Activated CD4-positive, CD25-positive, alpha-beta regulatory T cell treated with anti-CD3 and anti-CD28 coated beads, Interleukin-2, amount 50 U/mL, for 72 hours (primary cell): ENCODE measurements around the gene PPP2R2D.

Experiments used
- DNase-seq: peaks from one replicate; pipeline ENCODE4 v3.0.0; 2021

The PPP2R2D gene

DNA sequence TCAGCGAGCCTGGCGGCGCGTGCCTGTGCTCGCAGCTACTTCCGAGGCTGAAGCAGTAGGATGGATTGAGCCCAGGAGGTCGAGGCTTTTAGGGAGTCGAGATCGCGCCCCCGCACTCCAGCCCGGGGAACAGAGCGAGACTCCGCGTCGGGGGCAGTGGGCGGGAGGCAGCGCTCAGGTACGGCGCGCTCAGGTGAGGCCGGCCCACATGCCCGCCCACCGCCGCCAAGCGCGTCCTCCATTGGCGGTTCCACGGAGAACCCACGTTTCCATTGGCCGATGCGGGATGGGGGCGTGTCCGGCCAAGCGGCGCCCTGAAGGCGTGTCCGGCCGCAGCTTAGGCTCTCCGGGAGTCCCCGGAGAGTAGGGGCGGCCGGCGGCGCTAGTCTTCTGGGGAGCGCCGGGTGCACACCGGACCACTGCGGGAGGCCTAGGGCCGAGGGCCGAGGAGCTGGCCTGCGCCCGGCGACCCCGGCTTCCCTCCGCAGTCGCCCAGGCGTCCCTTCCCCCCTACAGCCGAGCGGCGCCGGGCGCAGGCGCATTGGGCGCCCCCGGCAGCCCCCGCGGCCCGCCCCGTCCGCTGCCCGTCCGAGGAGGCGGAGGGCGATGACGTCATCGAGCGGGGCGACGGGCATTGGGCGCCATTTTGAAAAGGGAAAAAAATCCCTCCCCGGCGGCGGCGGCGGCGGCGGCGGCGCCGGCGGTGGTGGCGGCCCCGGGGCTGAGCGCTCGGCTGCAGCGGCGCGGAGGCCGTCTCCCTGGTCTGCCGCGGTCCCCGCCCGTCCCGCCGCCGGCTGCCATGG, at the start of gene PPP2R2D:
Gene PPP2R2D, plus strand, starts transcription at position 659 of the 803 bp plus-strand sequence. Its CDS starts 141 bp downstream, at position 800.
- peak; percentile 96 for DNase-seq

DNA sequence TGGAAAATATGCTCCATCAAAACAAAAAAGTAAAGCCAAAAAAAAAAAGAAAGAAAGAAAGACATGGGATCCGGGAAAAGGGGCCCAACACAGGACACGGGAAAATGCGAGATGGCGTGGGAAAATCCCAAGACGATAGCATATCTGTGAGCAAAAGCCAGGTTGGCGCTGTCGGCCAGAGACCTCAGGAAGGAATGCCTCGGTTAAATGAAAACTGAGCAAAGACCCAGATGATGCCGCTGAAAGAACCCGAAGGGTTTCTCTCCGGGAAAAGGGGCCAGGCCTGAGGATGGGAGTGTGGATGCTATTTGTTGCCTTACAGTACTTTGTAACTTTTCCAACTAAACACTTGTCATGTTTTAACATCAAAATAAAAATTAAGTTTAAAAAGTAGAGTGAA, 49.5 kb upstream of the PPP2R2D start:
- DNase-seq: no peak

DNA sequence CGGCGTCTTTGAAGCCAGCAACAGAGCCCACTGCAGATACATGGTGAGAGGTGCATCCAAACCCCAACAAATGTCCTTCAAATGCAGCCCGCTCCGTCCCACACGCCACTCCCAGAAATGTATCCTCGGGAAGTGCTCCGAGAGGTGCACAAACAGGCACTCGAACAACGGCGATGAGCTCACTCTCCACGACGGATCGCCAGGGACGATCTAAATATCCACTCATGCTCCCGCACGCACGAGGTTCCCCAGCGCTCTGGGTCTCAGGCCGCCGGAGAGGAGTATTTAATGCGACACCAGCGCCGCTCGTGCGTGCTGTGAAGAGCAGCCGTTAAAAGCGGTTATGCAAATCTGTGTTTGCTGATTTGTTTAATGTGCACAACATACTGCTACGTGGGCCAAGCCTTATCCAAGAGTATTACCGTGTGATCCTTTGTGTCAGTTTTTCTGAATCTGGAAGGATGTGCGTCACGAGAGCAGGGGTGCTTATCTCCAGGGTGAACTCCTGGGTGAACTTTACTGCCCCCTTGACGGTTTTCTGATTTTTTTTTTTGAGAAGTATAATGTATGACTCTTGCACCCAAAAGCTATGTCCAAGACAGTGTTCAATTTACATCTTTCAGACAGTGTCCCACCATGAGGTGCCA, 48.5 kb upstream of the PPP2R2D start:
- no peak for DNase-seq

DNA sequence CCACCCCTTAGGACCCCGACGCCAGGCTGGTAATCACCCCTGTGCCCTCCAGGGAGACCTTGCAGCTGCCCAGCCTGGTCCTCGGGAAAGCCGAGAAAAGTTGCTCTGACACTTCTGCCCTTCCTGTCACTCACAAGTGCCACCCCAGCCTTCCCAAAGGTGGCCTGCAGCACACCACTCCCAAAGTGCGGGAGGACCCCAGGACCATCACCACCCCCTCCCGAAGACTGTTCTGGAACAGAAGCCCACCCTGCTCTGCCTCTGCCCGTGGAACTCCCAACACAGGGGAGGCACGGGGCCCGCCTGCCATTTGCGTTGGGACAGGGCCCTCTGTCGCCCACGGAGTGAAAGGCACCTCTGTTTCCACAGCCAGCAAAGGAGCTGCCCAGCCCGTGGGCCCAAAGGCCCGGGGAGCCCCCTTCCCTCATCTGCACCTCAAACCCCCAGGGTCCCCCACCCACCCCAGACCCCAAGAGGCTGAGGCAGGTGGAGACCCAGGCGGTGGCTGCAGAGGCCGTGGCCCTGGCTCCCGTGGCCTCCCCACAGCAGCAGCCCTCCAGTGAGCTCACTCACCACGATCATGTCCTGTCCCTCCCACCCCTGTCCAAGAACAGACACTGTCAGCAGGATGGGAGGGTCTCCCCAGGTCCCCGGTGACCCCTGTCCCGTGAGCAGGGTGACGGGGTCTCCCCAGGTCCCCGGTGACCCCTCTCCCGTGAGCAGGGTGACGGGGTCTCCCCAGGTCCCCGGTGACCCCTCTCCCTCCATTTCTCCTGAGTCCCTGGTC, 47.8 kb upstream of the PPP2R2D start:
- no peak for DNase-seq

DNA sequence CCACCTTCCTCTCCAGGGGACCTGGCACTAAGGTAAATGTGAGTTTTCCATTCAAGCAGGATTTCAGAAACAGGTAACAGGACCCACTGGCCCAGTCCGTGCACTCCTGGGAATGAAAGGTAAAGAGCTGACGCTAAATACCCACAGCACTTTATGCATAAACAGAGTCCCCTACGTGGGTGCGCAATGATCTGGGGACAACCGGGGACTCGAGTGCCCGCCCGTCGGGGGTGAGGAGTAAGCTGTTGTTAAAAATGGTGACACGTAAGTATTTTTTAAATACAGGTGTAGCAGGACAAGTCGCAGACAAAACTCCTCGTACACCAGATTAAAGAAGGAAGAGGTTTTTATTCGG, 47.2 kb upstream of the PPP2R2D start:
- DNase-seq: no peak

DNA sequence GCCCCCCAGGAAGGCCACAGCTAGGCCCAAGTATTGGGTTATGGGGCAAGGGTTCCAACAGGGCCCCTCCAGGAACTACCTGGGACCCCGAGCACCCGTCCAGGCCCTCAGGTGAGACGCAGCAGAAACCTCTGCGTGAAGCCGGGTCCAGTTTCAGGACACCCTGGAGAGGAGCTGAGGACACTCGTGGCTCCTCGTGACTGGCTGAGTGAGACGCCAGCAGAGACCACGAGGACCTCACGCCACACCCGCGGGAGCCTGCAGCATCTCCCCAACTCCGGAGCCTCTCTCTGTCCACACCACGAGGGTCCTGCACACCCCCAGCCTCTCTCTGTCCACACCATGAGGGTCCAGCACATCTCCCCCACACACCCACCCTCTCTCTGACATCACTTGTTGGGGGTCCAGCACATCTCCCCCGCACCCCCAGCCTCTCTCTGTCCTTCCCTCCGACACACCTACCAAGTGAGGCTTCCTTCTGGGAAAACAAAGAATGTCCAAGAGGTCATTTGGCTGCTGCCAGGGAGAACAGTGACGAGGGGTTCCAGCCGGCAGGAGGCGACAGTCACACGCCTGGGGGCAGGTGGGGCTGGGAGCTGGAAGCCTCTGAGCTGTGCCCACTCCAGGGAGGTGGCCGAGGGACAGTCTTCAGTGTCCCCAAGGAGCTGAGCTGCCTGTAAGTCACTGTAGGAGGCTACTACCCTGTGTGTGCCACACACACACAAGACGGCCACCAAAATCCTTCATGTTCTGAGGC, 46.1 kb upstream of the PPP2R2D start:
- no peak for DNase-seq

DNA sequence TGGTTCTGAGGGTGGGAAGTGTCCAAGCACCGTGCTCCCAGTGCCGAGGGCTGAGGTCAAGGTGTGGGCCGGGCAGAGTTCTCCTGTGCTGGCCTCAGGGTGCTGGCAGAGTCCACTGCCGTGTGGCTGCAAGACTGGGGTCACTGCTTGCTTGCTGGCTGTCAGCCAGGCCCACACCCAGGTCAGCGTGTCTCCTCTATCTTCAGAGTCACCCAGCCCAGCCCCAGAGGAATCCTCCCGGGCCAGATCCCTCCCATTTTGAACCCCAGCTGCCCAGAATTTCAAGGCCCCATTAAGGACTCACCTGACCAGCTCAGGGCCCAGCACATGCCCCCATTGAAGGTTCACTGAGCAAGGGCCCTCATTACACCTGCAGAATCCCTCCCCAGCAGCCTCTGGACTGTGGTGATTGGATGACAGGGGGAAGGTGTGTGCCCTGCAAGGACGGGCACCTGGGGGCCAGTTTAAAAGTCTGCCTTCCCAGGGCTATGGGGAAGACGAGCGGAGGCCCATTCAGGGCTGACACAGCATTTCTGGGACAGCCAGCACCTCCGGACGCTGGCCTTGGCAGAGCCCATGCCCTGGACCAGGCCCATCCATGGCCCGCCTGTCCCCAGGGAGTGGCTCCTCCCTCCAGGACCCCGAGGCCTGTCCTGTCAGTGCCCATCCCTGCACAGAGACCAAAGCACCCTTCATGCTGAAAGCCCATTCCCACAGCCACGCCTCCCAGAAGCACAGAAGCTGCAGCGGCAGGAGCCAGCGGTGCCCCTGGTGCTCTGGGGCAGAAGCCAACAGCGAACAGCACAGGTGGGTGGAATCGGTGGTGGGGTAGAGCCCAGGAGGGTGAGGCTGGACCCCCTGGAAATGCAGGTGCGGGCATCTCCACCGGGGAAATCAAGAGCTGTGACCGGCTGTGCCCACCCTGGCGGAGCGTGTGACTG, 45.1 kb upstream of the PPP2R2D start:
- no peak for DNase-seq

DNA sequence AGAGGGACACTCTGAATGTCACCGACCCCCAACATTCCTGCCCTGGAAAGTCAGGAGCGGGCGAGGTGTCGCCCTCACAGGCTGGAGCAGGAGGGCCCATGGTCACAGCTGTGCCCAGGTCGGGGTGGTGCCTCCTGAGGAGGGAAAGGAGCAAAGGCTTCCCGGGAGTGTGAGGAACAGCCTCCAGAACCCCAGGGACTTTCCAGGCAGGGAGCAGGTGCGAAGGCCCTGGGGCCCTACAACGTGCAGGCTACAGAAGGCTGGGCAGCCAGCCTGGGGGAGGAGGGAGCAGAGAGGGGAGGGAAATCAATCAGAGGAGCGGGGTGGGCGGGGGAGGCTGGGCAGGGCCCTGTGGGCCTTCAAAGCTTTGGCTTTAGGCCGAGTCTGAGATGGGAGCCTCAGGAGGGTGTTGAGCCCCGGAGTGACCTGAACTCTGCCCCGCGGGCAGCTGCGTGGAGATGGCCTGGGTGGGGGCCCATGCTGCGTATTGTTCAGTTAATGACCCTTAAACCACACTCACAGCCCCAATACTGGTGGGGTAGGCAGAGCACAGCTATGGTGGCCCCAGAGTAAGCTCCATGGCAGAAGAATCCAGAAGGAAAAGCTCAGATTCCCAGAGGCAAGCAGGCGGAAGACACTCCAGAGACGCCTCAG, 44.2 kb upstream of the PPP2R2D start:
- no peak for DNase-seq

DNA sequence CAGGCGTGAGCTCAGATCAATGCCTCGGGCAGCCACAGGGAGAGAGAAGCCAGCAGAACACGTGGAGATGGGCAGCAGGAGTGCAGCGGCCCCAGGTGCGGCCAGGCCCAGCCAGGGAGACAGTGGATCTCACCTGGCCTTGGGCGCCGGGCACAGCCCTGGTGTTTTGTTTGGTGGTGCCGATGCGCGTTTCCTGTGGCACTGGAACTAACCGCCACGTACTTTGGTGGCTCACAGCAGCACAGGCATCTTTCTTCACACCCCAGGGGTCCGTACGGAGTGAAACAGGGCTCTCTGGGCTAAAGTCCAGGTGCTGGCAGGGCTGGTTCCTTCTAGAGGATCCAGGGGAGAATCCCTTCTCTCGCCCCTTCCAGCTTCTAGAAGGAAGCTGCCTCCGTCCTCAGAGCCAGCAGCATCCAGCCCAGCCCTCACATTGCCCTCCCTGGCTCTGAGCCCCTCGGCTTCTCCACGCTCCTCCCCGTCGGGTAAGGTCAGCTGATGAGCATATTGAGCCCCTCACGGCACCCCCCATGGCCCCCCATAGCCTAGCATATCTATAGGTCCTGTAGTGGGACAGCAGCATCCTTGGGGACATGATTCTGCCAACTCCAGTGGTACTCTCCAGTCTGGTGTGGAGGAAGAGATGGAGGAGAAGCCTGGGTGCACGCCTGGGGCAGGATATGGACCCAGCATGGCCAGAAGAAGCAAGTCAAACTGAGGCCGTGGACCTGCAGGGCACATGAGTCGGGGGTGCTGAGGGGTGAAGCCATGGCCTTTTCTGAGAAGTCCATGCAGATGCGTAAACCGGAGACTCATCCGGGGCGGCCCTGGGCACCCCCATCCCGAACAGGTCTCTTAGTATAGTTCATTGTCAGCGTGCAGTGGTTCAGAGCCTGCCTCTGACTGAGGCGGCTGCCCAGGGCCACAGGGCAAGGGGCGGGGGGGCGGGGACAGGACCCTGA, 43.4 kb upstream of the PPP2R2D start:
- no peak for DNase-seq

DNA sequence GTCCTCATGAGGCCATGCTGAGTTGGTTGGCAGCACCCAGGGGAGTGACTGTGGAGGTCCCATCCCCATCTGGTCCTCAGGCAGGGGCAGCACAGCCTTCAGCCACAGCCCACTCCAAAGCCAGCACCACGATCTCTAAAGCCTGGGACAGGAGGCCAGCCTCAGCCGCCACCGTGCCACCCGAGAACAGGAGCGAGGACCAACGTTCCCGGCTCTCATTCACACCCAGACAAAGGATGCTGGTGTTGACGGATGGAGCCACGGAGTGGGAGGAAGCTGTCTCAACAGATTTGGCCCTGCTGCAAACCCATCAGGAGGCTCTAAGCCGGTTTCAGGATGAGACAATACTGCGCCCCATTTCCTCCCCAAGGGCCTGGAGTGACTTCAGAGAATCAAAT, 42.7 kb upstream of the PPP2R2D start:
- no peak for DNase-seq

DNA sequence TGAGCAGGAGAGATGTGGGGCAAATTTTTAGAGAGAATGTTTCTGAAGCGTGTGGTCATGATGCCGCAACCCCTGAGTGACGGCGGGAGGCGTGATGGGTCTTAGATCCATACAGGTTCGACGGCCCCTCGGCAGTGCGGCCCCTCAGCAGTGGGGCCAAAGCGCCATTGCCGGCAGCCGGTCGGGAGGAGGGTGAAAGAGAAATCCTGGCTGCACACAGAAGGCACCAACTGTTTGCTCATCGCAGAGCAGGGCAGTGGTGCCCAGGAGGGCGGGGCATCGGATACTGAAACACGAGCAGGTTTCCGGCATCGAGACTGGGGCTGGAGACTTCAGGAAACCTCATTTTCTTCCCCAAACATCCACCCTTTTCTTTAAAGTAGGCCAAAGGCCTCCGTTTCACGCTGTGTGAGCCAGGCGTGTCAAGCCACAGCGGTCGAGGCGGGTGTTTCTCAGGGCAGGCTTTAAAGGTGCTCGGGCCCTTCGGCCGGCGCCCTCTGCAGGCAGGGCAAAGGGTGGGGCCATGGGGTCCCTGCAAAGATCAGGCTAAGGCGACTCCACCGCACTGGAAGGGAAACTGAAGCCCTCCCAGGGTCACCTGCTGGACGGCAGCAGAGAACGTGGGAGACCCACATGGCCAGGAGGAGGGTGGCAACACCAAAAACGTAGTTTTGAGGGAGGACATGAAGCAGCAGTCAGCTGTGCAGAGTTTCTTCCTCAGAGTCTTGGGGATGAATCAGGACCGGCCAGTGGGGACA, 42.0 kb upstream of the PPP2R2D start:
- DNase-seq: no peak

DNA sequence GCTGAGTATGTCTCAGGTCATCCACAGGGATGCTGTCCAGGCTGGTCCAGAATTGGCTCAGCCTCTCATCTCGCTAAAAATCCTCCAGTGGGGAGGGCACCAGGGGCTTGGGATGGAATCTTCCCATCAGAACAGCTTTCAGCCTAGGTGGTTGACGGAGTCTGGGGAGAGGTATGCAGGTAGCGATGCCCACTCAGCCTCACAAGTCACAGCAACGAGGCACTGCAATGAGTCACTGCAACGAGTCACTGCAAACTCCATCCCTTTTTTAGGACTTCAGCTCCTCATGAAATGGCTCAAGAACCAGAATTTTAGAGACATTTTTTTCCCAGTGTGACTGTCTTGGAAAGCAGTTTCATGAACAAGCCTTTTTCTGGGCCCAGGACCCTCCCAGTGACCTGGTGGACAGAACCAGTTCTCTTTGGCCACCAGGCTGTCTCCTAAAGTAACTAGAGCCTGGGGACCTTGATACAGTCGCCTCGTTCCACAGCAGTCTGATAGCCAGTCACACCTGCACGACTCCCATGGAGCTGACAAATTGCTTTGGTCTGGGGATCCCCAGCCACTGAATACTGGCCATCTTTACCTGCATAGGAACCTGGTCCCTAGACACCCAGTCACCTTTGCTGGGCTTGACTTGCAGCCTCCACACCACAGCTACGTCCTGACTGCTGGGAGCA, 41.3 kb upstream of the PPP2R2D start:
- DNase-seq: peak; percentile 21

DNA sequence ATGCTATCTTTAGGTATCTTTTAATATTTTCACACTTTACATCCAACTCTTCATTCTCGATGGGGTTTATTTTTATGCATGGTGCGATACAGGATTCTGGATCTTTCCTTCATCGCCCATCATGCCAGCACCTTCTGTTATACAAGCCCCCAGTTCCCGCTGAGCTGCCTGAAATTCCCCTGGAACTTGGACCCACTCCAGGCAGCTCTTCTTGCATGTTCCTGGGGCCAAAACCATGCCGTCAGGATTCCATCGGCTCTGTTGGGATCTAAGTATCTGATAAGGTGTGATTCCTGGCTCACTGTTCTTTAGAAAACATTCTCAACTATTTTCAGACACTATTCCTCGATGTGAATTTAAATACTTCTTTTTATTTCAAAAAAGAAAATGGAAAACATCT, 40.5 kb upstream of the PPP2R2D start:
- DNase-seq: no peak

DNA sequence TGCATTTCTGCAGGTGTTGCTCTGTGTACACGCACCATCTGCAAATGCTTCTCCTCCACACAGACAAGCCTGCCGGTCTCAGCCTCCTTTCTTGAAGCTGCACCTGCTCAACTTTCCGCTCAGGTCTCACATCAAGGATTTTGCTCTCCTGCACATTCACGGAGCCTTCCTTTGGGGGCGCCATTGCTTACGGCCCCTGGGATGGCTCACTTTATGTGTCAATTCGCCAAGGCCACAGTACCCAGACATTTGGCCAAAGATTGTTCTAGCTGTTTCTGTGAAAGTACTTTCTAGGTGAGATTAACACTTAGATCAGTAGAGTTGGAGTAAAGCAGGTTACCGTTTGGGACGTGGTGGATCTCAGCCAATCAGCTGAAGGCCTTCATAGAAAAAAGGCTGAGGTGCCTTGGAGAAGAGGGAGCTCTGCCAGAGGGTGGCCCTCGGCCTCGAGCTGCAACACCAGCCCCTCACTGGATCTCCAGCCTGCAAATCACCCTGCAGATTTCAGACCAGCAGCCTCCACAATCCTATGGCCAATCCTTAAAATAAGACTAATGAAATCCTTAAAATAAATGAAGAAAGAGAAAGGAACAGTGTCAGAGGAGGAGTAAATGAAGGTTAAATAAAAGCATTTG, 39.9 kb upstream of the PPP2R2D start:
- no peak for DNase-seq

DNA sequence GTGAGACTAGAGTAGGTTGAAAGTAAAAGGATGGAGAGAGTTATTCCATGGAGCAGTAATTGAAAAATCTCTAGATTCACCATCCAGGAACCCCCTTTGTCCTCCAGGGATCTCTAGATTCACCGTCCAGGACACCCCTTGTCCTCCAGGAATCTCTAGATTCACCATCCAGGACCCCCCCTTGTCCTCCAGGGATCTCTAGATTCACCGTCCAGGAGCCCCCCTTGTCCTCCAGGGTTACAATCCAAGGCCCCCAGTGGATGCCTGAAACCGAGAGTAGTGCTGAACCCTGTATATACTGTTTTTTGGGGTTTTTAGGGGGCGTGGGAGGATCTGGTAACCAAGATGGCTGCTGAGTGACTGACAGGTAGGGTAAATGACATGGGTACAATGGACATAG, 38.3 kb upstream of the PPP2R2D start:
- DNase-seq: no peak

DNA sequence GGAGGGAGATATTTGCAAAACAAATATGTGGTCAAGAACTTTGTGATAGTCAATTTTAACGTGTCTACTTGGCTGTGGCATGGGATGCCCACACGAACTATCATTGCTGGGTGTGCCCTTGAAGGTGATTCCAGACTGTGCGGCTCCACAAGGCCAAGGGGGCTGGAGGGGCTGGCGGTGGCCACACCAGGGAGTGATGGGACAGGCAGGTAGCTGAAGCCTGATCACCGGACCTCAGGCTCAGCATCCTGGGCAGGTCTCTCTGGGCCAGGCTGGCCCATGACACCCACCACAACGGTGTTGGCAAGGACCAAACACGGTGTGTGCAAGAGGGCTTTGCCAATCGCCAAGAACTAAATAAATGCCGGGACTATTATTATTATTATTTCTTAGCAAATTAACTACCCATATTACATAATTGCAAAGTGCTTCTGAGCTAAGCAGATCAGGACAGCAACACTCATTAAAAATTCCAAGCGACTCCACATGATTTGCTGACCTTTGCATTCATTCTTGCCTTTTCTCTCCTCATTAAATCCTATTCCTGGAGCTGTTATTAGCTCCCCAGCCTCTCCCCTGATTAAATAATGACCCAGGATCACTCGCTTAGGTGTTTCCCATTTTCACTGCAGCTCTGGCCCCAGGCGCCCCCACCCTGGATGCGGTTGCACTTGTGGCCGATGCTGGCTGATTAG, 35.4 kb upstream of the PPP2R2D start:
- DNase-seq: no peak

DNA sequence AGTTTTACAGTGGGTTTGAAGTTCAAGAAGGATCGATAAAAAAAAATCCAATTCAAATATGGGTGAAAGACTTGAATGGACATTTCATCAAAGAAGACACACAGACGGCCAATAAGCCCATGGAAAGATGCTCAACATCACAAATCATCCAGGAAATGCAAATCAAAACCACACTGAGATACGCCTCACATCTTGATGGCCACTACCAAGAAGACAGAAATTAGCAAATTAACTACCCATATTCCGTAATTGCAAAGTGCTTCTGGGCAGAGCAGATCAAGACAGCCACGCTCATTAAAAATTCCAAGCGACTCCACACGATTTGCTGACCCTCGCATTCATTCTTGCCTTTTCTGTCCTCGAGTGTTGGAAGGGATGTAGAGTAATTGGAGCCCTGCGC, 34.1 kb upstream of the PPP2R2D start:
- DNase-seq: no peak

DNA sequence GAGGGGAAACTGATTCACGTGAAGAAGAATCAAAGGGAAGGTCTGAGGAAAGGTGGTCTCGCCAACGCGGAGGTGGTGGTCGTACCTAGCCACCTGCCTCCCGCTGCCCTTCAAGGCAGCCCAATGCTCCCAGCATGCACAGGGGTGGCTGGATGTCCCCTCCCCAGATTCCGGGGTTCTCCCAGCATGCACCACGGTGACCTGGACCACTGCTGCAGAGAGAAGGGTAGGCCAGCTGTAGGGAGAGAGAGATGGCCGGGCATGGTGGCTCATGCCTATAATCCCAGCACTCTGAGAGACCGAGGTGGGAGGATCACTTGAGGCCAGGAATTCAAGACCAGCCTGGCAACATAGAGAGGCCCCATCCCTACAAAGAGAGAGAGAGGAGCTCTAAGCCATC, 32.4 kb upstream of the PPP2R2D start:
- no peak for DNase-seq
